Calu3 (cell line): ENCODE data around the gene OR5L2. TPM values are rescaled to one million over a fixed set of nuclear protein-coding genes. Genes with fewer than 3 reads are reported as not detected.

Experiments
- BruUV-seq: library from RNA; stranded (reverse); fragments of 400-500 nt; replicated peaks from 2 replicates; lab custom pipeline; 2021; lab: Mats Ljungman, UMichigan
- CTCF ChIA-PET: fragments of 300-600 bp; sonication (Branson Sonifier 250); formaldehyde crosslinking; loops from one replicate; lab custom pipeline; 2022; ENCODE audit warnings: antibody characterized with exemption; lab: Charles Lee
- DNase-seq: peaks from one replicate; pipeline ENCODE4 v3.0.0; 2022
- H3K27ac Mint-ChIP-seq: one replicate; pipeline ENCODE4 v1.8.0; 2022; ENCODE audit warnings: mixed read lengths; ENCODE audit not compliant: unreplicated experiment
- H3K27me3 Mint-ChIP-seq: one replicate; pipeline ENCODE4 v1.8.0; 2022; ENCODE audit warnings: mixed read lengths; ENCODE audit not compliant: unreplicated experiment
- H3K36me3 Mint-ChIP-seq: one replicate; pipeline ENCODE4 v1.8.0; 2022; ENCODE audit warnings: mild to moderate bottlenecking, moderate library complexity, mixed read lengths; ENCODE audit not compliant: insufficient read depth, unreplicated experiment
- H3K4me1 Mint-ChIP-seq: one replicate; pipeline ENCODE4 v1.8.0; 2022; ENCODE audit warnings: mild to moderate bottlenecking, low read depth, mixed read lengths; ENCODE audit not compliant: unreplicated experiment
- H3K4me3 Mint-ChIP-seq: one replicate; pipeline ENCODE4 v1.8.0; 2022; ENCODE audit warnings: mild to moderate bottlenecking, low read depth, moderate library complexity, mixed read lengths; ENCODE audit not compliant: unreplicated experiment
- H3K9me3 Mint-ChIP-seq: one replicate; pipeline ENCODE4 v1.8.0; 2022; ENCODE audit warnings: low read depth, mixed read lengths; ENCODE audit not compliant: unreplicated experiment
- intact Hi-C: fragments of 100-400 bp; cut with micrococcal nuclease; formaldehyde crosslinking; loops from one replicate; pipeline ENCODE4 v1.10.0; 2022; ENCODE audit not compliant: unreplicated experiment
- total RNA-seq: library from RNA; stranded (reverse); gene quantifications from 2 replicates; pipeline ENCODE4 v1.2.3, GENCODE V29; 2022
- TF ChIP-seq, protein P1 (sequence below): fragments of 200-600 bp; IDR thresholded peaks from one replicate; pipeline ENCODE4 v1.8.0; 2022; ENCODE audit warnings: antibody characterized with exemption; ENCODE audit not compliant: unreplicated experiment

Gene OR5L2
- total RNA-seq, 1 experiment from 2014 or later: not detected

GRCh38 chr11:55806248-55806647 is 20.8 kb upstream of the OR5L2 start:
- peaks cover 9% of the 10 kb centered on the region for H3K9me3 Mint-ChIP-seq
- H3K27ac Mint-ChIP-seq: no peak overlapping the region
- H3K4me1 Mint-ChIP-seq: no peaks in the 10 kb centered on the region
- H3K4me3 Mint-ChIP-seq: no peak overlapping the region
- CTCF ChIA-PET: no interaction called here
- intact Hi-C loops: no loop called here
- no peaks in the 10 kb centered on the region for H3K27me3 Mint-ChIP-seq
- no TSS peak for BruUV-seq
- no peaks in the 10 kb centered on the region for H3K36me3 Mint-ChIP-seq
- TF ChIP-seq, protein P1, sequence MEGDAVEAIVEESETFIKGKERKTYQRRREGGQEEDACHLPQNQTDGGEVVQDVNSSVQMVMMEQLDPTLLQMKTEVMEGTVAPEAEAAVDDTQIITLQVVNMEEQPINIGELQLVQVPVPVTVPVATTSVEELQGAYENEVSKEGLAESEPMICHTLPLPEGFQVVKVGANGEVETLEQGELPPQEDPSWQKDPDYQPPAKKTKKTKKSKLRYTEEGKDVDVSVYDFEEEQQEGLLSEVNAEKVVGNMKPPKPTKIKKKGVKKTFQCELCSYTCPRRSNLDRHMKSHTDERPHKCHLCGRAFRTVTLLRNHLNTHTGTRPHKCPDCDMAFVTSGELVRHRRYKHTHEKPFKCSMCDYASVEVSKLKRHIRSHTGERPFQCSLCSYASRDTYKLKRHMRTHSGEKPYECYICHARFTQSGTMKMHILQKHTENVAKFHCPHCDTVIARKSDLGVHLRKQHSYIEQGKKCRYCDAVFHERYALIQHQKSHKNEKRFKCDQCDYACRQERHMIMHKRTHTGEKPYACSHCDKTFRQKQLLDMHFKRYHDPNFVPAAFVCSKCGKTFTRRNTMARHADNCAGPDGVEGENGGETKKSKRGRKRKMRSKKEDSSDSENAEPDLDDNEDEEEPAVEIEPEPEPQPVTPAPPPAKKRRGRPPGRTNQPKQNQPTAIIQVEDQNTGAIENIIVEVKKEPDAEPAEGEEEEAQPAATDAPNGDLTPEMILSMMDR: no peak
- no peak for DNase-seq

GRCh38 chr11:55811067-55811466 is 16.0 kb upstream of the OR5L2 start, which contains the start of gene OR5L1:
Gene OR5L1 (plus strand): TSS chr11:55811367. CDS start chr11:55811467, 100 bp downstream.
- BruUV-seq: no TSS peak
- no peak for DNase-seq
- no peak within 1 kb of the TSS for H3K27ac Mint-ChIP-seq
- CTCF ChIA-PET: no interaction called here
- H3K9me3 Mint-ChIP-seq: peaks cover 21% of the 10 kb centered on the region
- no peaks in the 10 kb centered on the region for H3K4me1 Mint-ChIP-seq
- H3K4me3 Mint-ChIP-seq: no peak within 1 kb of the TSS
- H3K27me3 Mint-ChIP-seq: no peaks in the 10 kb centered on the region
- TF ChIP-seq, protein P1: no peak
- intact Hi-C loops: no loop called here
- H3K36me3 Mint-ChIP-seq: no peaks in the 10 kb centered on the region

DNA sequence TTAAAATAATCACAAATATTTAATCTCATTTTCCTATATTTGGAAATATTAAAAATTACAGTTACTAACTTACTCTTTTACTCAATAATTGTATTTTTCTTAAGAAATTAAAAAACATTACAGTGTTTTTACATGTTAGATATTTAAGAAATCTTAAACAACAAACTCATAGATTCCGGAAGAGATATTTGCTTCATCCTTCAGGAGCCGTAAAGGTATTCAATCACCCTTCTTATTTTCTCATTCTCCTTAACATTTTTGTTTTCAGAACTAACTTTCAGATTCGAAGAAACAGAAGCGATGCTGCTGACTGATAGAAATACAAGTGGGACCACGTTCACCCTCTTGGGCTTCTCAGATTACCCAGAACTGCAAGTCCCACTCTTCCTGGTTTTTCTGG is 7.7 kb upstream of the OR5L2 start, which contains the start of gene OR5D18:
TSS of gene OR5D18 (plus strand) at position 301 of the 400 bp plus-strand sequence. CDS start at position 301, 0 bp downstream.
- Mint-ChIP-seq H3K4me3 (no peak within 1 kb of the TSS), H3K4me1 (no peaks in the 10 kb centered on the region), H3K27me3 (no peaks in the 10 kb centered on the region), H3K9me3 (peaks cover 22% of the 10 kb centered on the region), H3K36me3 (no peaks in the 10 kb centered on the region), H3K27ac (no peak within 1 kb of the TSS)
- no peak for DNase-seq
- BruUV-seq: no TSS peak
- TF ChIP-seq, protein P1: no peak
- intact Hi-C loops: no loop called here
- CTCF ChIA-PET: no interaction called here

GRCh38 chr11:55838452-55838851 is 11.4 kb downstream of the OR5L2 start, which contains the start of gene OR5D16:
Gene OR5D16 (plus strand): TSS chr11:55838752. CDS start chr11:55838752, 0 bp downstream.
- intact Hi-C loops: no loop called here

More at GRCh38 chr11:55838452-55838851, 11.4 kb downstream of the OR5L2 start, which contains the start of gene OR5D16:
- Mint-ChIP-seq H3K4me3 (no peak within 1 kb of the TSS), H3K36me3 (no peaks in the 10 kb centered on the region), H3K27ac (no peak within 1 kb of the TSS), H3K4me1 (no peaks in the 10 kb centered on the region), H3K9me3 (peaks cover 11% of the 10 kb centered on the region), H3K27me3 (no peaks in the 10 kb centered on the region)
- no peak for DNase-seq
- CTCF ChIA-PET: no interaction called here
- TF ChIP-seq, protein P1: no peak
- no TSS peak for BruUV-seq
